ENCODE results near the gene TOB2.
"Not testable (repeated sequence)": the region's sequence is repeated elsewhere in the genome, so short reads cannot be mapped to it uniquely, and the experiment has no call there.

Gene TOB2

GRCh38 chr22:41406410-41406809 lies 40.2 kb downstream of the TOB2 start:
- ATAC-seq (ENCODE audit: low read depth): no peak
- Histone ChIP-seq H3K36me3 (ENCODE audit: low read depth) (no peaks in the 10 kb centered on the region), H3K4me1 (ENCODE audit: insufficient read depth, poor library complexity, severe bottlenecking) (peaks cover 3% of the 10 kb centered on the region), H3K27ac (ENCODE audit: poor library complexity, severe bottlenecking) (no peak overlapping the region), H3K9me3 (ENCODE audit: severe bottlenecking) (no peaks in the 10 kb centered on the region), H3K27me3 (ENCODE audit: insufficient read depth, poor library complexity, severe bottlenecking) (no peaks in the 10 kb centered on the region), H3K4me3 (ENCODE audit: severe bottlenecking) (no peak overlapping the region)
- TF ChIP-seq CTCF (IDR thresholded peaks at IDR 0.05; ENCODE audit: poor library complexity, severe bottlenecking): no peak
- no peak for DNase-seq (ENCODE audit: low spot score)

- no peak overlapping the region for H3K4me3 ChIP-seq (ENCODE audit: severe bottlenecking)
- H3K9me3 ChIP-seq (ENCODE audit: severe bottlenecking): no peaks in the 10 kb centered on the region
- ATAC-seq (ENCODE audit: low read depth) (no peak), DNase-seq (ENCODE audit: low spot score) (no peak)
- no peaks in the 10 kb centered on the region for H3K36me3 ChIP-seq (ENCODE audit: low read depth)
- peaks cover 3% of the 10 kb centered on the region for H3K4me1 ChIP-seq (ENCODE audit: insufficient read depth, poor library complexity, severe bottlenecking)
- no peak for TF ChIP-seq CTCF (IDR thresholded peaks at IDR 0.05; ENCODE audit: poor library complexity, severe bottlenecking)
- no peaks in the 10 kb centered on the region for H3K27me3 ChIP-seq (ENCODE audit: insufficient read depth, poor library complexity, severe bottlenecking)
- H3K27ac ChIP-seq (ENCODE audit: poor library complexity, severe bottlenecking): no peak overlapping the region
Measured at GRCh38 chr22:41405588-41405987, 41.0 kb downstream of the TOB2 start.

GRCh38 chr22:41403532-41404318 lies 42.9 kb downstream of the TOB2 start:
- H3K36me3 ChIP-seq (ENCODE audit: low read depth): no peaks in the 10 kb centered on the region
- peak; percentile 94 for ATAC-seq (ENCODE audit: low read depth)

GRCh38 chr22:41402851-41403250 lies 43.8 kb downstream of the TOB2 start:
- not testable (repeated sequence) for ATAC-seq (ENCODE audit: low read depth); H3K27ac ChIP-seq (ENCODE audit: poor library complexity, severe bottlenecking); H3K36me3 ChIP-seq (ENCODE audit: low read depth); H3K27me3 ChIP-seq (ENCODE audit: insufficient read depth, poor library complexity, severe bottlenecking); DNase-seq (ENCODE audit: low spot score); H3K4me1 ChIP-seq (ENCODE audit: insufficient read depth, poor library complexity, severe bottlenecking); H3K9me3 ChIP-seq (ENCODE audit: severe bottlenecking); H3K4me3 ChIP-seq (ENCODE audit: severe bottlenecking)

More at GRCh38 chr22:41403532-41404318, 42.9 kb downstream of the TOB2 start:
- peak; percentile 96 for TF ChIP-seq CTCF (IDR thresholded peaks at IDR 0.05; ENCODE audit: poor library complexity, severe bottlenecking)
- H3K9me3 ChIP-seq (ENCODE audit: severe bottlenecking): no peaks in the 10 kb centered on the region
- DNase-seq (ENCODE audit: low spot score): peak; percentile 86
- no peak overlapping the region for H3K4me3 ChIP-seq (ENCODE audit: severe bottlenecking)
- no peaks in the 10 kb centered on the region for H3K27me3 ChIP-seq (ENCODE audit: insufficient read depth, poor library complexity, severe bottlenecking)
- no peak overlapping the region for H3K27ac ChIP-seq (ENCODE audit: poor library complexity, severe bottlenecking)
- H3K4me1 ChIP-seq (ENCODE audit: insufficient read depth, poor library complexity, severe bottlenecking): peaks cover 3% of the 10 kb centered on the region

- no peak for TF ChIP-seq CTCF (IDR thresholded peaks at IDR 0.05; ENCODE audit: poor library complexity, severe bottlenecking)
- Histone ChIP-seq H3K4me1 (ENCODE audit: insufficient read depth, poor library complexity, severe bottlenecking) (peaks cover 3% of the 10 kb centered on the region), H3K4me3 (ENCODE audit: severe bottlenecking) (no peak overlapping the region), H3K9me3 (ENCODE audit: severe bottlenecking) (no peaks in the 10 kb centered on the region), H3K36me3 (ENCODE audit: low read depth) (no peaks in the 10 kb centered on the region), H3K27ac (ENCODE audit: poor library complexity, severe bottlenecking) (no peak overlapping the region), H3K27me3 (ENCODE audit: insufficient read depth, poor library complexity, severe bottlenecking) (no peaks in the 10 kb centered on the region)
- peak; percentile 68 for ATAC-seq (ENCODE audit: low read depth)
- DNase-seq (ENCODE audit: low spot score): no peak
Measured at GRCh38 chr22:41401781-41402648, 44.6 kb downstream of the TOB2 start.
